ENCODE results near the gene HDAC2. TPM values are rescaled to one million over a fixed set of nuclear protein-coding genes. Genes with fewer than 3 reads are reported as not detected.

Gene HDAC2
- total RNA-seq, 2 experiments from 2014 or later = 96.0 to 101 TPM

DNA sequence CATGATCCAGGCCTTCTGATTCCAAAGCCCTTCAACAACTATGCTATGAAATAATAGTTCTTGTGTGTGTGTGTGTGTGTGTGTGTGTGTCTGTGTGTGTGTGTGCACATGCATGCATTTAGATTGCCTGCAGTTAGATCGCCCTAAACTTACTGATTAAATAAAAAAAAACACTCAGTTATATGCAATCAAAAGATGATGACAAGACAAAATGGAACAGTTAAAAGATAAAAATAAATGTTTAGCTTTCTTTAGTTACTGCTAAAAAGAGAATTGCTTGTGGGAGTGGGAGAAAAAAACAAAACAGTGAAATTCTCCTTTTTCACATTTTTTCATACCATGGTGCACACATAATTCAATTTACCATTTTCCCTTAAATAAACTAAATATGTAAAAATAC lies 84.4 kb downstream of the HDAC2 start:
- Mint-ChIP-seq H3K36me3 (ENCODE audit: low read depth) (no peaks in the 10 kb centered on the region), H3K4me1 (no peaks in the 10 kb centered on the region), H3K27ac (no peak overlapping the region), H3K4me3 (no peak overlapping the region), H3K9me3 (ENCODE audit: low read depth) (peaks cover under 1% of the 10 kb centered on the region), H3K27me3 (peaks cover 4% of the 10 kb centered on the region)
- intact Hi-C loops (cut with DNase I, micrococcal nuclease) = no loop called here
- no peak for ATAC-seq
- DNase-seq = no peak
- POLR2A ChIA-PET = no interaction called here
- CTCF ChIA-PET = interaction anchor here (0.7 kb wide), 1 partner anchor 261 kb away, joined by 3 read pairs; no protein-coding TSS in a partner anchor

DNA sequence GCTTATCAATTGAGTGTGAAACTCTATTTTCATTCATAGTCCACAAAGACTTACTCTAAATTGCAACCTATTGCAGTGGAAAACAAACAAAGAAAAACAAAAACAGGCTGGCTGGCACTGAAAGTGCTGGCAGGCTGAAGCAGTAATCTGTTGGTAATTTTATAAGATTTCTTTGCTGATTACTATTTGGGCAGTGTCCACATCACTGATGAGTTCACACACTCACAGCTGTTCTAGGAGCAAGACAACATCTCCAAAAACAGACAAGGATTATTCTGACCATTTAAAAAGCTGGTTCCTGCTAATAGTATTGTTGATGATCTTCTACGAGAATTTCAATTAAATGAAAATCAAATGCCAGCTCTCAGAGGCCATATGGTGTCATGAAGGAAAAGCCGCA lies 86.9 kb downstream of the HDAC2 start:
- POLR2A ChIA-PET = no interaction called here
- intact Hi-C loops (cut with DNase I, micrococcal nuclease) = no loop called here
- no peak overlapping the region for H3K27ac Mint-ChIP-seq
- H3K4me1 Mint-ChIP-seq = no peaks in the 10 kb centered on the region
- H3K4me3 Mint-ChIP-seq = no peak overlapping the region
- no peaks in the 10 kb centered on the region for H3K36me3 Mint-ChIP-seq (ENCODE audit: low read depth)
- H3K27me3 Mint-ChIP-seq = peaks cover 16% of the 10 kb centered on the region
- H3K9me3 Mint-ChIP-seq (ENCODE audit: low read depth) = no peaks in the 10 kb centered on the region
- no peak for DNase-seq
- CTCF ChIA-PET = interaction anchor here (0.6 to 1.3 kb wide), 4 partner anchors 25 to 906 kb away, joined by 3 to 4 read pairs (median 3); no protein-coding TSS in a partner anchor
- no peak for ATAC-seq

Other genes with a start within 250 kb of the HDAC2 start
- gene MARCKS, start 113.8 kb downstream of the HDAC2 start, total RNA-seq = under 1 TPM; 0.27 to 0.42 TPM

Measured in activated CD4-positive, alpha-beta T cell treated with anti-CD3 and anti-CD28 coated beads for 36 hours (primary cell).